ENCODE measurements around the gene PSMD8.

Gene PSMD8

DNA sequence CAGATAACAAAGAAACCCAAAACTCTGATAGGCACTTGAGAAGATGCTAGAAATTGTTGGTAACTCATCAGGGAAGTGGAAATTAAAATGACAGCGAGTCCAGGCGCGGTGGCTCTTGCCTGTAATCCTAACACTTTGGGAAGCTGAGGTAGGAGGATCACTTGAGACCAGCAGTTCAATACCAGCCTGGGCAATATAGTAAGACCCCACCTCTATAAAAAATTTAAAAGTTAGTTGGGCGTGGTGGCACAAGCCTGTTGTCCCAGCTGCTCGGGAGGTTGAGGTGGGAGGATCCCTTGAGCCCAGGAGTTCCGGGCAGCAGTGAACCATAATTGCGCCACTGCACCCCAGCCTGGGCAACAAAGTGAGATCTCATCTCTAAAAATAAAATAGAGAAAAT, 56.6 kb downstream of the PSMD8 start:
- H3K27me3 ChIP-seq (ENCODE audit: insufficient read depth, low read length) = no peaks in the 10 kb centered on the region
- H3K27ac ChIP-seq (ENCODE audit: low read length) = no peak overlapping the region
- H3K9me3 ChIP-seq (ENCODE audit: insufficient read depth, low read depth, low read length) = no peaks in the 10 kb centered on the region
- no peak overlapping the region for H3K4me3 ChIP-seq (ENCODE audit: low read length)
- no peak overlapping the region for H3K9ac ChIP-seq (ENCODE audit: low read depth, low read length)
- H3K36me3 ChIP-seq (ENCODE audit: insufficient read depth, low read depth, low read length) = no peaks in the 10 kb centered on the region
- peaks cover 13% of the 10 kb centered on the region; the same call in 1 of the 2 replicates for H3K4me1 ChIP-seq (ENCODE audit: insufficient read depth, low read length)

DNA sequence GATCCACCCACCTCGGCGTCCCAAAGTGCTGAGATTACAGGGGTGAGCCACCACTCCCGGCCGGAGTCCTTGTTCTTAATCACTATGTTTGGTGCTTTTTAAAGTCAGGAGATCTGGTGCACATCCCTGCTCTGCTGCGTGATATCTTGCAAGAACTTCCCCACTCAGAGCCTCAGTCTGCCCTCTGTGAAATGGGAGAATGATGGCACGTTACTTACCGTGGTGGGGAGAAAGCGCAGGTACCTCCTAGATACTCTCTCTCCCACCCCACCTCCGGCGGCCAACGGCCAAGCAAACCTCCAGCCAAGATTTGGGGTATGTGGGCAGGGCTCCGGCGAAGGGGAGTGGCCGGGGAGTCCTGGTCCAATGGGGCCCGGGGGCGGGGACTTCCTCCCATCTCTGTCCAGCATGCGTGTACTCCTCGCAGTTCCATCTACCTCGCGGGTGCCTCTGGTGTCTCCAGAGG, 58.9 kb downstream of the PSMD8 start, which contains the start of gene RYR1:
RYR1 (plus strand) TSS at position 424 of the 466 bp plus-strand sequence. CDS start 139 bp downstream, outside the sequence.
- Histone ChIP-seq H3K27me3 (ENCODE audit: insufficient read depth, low read length) (no peaks in the 10 kb centered on the region), H3K4me3 (ENCODE audit: low read length) (peak within 1 kb of the TSS; percentile 73), H3K9ac (ENCODE audit: low read depth, low read length) (peak within 1 kb of the TSS; percentile 72; the same call in 1 of the 2 replicates), H3K36me3 (ENCODE audit: insufficient read depth, low read depth, low read length) (no peaks in the 10 kb centered on the region), H3K4me1 (ENCODE audit: insufficient read depth, low read length) (peaks cover 9% of the 10 kb centered on the region; the same call in 1 of the 2 replicates), H3K27ac (ENCODE audit: low read length) (no peak within 1 kb of the TSS), H3K9me3 (ENCODE audit: insufficient read depth, low read depth, low read length) (no peaks in the 10 kb centered on the region)

All from iPS-20b (cell line).